ENCODE results near the gene KLHL5.

The KLHL5 gene

DNA sequence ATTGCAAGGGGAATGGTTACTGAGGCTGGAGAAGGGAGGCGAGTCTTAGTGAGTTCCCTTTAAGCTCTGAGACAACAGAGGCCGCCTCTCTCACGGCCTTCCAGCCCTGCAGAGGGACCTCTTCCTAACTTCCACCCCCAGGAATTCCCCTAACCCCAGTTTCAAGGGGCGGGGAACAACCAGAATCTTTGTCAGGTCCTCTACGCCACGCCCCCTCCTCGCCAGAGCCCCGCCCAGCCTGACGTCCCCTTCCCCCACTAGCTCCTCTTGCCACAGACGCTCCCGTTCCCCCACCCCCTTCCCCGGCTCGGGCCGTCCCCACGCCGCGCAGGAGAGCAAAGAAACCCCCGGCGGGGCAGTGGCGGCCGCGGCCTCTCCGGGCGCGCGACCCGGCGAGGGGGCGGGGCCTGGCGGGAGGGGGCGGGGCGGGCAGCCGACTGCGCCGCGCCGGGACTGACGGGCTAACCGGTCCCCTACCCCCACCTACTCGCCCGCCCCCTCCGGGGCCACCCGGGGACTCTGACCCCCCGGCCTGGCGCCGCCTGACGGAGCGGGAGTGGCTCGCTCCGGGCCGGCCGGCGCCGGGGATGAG, 17.6 kb upstream of the KLHL5 start:
- peak; percentile 16 for DNase-seq

DNA sequence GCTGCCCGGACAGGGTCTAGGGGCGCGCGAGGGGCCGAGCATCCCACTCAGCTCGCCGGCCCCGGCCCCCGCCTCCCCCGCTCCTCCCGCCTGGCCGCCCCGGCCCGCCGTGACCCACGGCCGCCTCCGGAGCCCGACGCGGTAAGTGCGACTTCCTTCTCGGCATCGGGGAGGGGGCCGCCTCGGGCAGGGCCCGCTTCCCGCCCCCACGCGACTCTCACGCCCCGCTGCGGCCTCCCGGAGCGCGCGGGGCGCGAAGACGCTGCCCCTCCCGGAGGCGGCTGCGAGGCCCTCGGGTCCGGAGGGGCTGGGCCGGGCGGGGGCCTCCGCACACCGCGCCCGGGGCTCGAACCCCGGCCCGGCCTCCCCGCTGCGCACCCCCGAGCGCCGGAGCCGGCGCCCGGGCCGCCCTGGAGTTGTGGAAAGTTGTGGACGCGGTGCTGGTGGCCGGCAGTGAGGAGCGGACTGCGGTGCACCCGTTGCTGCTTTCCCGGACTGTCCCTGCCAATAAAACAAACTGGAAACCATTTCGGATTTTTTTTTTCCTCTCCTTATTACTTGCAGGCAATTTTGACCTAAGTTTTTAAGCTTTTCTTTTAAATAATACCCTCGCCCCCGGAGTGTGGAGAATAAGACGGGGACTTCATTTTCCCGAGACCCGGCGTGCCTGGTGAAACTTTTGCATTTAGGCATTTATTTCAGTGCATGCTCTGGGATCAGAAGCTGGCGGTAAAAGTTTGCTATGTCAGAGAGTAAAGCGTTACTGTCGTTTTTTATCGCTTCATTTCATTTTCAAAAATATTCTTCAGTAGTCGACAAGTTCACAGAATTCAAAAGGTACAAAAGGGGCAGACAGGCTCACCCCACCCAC, 16.8 kb upstream of the KLHL5 start:
- no peak for DNase-seq

DNA sequence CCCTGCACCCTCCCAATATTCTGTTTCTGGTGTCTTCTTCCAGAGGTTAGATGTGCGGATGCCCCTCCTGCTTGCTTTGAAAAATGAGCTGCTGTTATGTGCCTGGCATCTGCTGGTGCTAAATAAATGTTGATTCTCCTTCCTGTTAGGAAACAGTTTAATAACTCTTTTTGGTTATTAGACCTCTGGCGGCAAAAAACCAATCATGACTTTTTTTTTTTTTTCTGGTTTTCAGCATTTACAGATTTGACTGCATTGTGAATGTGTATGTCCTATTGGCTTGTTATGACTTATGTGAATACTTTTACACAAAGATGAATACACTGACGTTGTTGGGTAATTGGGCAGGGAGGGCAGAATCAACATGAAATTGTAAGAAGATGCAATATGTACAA, 16.2 kb upstream of the KLHL5 start:
- DNase-seq = no peak

DNA sequence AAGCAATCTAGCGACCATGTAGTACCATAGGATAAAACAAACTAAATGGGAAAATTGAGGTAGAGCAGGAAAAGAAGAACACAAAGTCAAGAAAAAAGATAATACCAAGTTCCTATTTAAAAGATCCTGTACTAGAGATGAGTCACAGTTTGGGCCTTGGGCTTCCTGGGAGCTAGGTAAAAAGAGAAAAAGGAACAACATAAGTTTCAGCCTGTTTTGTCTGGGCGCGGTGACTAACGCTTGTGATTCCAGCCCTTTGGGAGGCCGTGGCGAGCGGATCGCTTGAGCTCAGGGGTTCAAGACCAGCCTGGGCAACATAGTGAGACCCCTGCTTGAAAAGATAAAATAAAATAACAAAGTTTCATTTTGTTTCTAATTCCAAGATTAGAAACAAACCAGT, 15.8 kb upstream of the KLHL5 start:
- no peak for DNase-seq

DNA sequence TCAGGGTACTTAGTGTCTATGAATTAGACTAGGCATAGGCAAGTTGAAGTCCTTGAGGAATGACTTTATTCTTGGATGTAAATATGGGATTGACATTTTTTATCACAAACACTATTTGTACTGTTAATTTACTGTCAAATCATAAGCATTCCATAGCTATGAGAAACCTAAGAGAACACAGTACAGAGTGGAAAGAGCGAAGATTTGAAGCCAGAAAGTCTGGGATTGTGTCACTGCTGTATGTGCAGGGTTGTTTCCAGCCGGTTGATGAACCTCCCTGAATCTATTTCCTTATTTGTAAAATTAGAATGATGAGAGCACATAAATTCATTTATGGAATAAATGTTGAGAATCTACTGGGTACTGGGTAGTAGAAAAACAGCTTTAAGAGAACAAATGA, 14.4 kb upstream of the KLHL5 start:
- DNase-seq = no peak

DNA sequence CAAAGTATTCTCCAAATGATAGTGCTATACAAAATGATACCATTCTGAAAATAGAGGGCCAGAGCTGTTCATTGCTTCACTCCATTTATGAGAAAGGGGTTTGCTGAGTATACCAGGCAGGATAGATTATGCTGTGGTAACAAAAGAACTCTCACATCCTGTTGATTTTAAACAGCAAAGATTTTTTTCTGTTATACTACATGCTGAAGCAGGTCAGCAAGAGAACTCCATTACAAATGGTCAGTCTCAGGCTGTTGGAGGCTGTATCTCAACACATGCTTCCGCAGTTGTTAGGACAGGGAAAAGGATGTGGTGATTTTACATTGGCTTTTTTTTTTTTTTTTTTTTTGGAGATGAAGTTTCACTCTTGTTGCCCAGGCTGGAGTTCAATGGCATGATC, 13.7 kb upstream of the KLHL5 start:
- DNase-seq = no peak

DNA sequence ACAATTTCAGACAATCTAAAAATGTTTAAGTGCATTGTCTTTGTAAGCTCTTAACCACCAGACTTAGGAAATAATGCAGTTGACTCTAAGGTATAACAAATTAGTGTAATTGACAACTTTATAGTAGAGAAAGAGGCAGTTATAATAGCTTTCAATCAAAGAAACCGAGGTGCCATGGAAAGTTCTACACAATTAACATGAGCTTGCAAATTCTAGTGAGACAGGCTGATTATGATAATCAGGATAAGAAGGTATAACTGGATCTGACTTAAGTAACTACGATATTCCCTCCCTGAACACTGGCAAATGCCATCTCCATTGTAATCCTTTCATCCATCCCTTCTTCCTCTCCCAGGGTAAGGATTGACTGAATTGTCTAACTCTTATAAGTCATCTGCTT, 11.4 kb upstream of the KLHL5 start:
- no peak for DNase-seq

DNA sequence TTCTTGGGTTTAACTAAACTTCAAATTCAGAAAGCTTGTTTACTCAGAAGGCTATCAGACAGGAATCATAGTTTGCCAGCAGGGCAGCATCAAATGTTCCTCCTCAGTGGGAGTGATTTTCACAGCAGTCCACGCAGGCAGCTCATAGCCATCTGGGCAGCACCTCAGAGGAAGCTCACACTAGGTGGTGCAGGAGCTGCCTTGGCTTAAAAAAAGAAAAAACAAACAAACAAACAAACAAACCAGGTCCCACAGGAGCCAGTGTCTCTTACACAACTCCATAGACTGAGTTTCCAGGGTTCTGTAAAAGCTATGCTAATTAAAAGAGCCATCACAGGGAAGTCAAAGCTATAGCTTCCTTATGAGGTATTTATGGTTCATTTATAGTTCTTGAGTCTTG, 10.5 kb upstream of the KLHL5 start:
- DNase-seq = no peak

DNA sequence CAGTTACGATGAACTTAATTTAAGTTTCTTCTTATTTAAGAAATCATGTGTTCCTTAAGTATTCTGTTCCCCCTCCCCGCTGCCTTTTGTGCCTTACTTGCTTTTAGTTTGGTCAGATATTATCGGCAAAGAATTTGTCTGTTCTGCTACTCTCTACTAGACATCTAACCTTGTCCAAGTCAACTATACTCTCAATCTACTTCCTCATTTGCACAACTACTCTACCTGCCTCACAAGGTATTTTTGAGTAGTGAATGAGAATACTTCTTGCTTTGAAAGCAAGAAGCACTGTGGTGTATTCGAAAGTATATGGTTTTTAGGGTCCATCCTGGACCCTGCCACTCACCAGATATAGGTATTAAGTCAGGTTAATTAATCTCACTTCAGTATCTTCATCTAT, 8.0 kb upstream of the KLHL5 start:
- DNase-seq = no peak

DNA sequence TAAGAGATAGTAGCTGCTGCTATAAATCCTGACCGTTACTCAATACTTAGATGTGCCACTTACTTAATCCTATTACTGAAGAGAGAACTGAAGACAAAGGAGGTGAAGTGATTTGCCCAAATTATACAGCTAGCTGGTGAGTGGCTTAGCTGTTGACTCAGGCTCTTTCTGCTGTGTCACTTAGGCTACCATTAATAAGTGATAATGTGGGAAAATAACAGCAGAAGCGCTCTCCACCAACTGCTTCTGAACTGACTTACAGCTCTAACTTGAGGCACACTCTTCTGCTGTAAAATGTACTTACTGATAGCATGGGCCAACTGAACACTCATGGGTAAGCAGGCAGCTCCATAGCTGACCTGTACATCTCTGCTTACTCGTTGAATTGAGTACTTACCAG, 7.5 kb upstream of the KLHL5 start:
- no peak for DNase-seq

DNA sequence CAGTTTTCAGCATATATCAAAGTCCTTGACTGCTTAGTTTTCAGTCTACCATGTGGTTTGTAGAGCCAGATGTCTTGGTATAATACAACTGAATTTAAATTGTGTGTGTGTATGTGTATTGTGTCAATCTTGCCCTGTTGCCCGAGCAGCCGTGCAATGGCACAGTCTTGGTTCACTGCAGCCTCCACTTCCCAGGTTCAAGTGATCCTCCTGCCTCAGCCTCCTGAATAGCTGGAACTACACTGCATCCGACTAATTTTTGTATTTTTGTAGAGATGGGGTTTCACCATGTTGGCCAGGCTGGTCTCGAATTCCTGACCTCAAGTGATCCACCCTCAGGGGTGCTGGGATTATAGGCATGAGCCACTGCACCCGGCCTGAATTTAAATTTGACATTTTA, 6.0 kb upstream of the KLHL5 start:
- no peak for DNase-seq

DNA sequence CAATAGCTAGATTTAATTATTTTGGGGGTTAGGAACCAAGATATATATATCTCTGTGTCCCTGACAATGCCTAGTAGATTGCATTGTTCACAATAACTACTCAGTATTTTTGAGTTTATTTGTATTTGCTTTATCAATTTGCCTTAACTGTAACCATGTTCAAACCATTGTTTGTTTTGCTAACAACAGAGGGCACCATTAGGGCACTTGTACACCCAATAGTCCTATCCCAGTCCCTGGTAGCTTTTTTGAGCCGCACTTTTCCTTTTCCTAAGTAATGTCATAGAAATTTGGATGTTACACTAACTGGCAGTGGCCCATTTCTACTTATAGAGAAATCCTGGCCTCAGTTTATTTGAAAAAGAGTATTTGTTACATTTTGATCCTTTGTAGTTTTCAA, 575 bp upstream of the KLHL5 start:
- no peak for DNase-seq

DNA sequence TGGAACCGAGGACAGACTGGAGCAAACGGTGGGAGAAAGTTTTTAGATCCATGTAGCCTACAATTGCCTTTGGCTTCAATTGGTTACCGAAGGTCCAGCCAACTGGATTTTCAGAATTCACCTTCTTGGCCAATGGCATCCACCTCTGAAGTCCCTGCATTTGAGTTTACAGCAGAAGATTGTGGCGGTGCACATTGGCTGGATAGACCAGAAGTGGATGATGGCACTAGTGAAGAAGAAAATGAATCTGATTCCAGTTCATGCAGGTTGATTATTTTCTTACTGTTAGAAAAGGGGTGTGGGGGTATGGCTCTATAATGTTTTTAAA, 702 bp downstream of the KLHL5 start:
- DNase-seq = no peak

DNA sequence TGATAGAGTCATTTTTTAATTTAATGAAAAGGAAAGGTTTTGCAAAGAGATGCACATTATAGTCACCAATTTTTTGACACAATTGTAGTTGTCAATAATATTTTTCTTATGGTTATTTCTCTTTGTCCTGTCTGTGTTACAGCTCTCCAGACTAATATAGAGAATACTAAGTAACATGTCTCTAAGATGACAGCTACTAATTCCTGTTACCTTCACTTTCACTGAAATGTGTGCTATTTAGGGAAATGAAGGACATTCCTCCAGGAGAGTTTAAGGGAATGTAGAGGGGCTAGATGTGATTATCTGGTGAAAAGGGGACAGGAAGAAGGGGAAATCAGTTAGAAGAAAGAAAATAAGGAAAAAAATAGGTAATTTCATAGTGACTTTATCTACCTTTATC, 1.4 kb downstream of the KLHL5 start:
- no peak for DNase-seq

DNA sequence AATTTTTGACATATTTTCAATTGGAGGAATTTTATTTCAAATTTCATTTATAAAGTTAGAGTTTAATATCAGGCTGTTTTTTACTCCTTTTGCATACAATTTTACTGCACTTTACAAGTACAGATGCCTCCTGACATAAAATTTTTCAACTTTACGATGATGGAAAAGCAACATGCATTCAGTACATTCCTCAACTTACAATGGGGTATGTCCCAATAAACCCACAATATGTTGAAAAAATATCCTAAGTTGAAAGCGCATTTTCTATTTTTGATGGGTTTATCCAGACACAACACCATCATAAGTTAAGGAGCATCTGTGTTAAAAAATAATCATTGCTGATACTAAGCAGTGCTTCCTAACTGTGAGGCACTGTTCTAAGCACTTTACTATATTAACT, 4.3 kb downstream of the KLHL5 start:
- no peak for DNase-seq

DNA sequence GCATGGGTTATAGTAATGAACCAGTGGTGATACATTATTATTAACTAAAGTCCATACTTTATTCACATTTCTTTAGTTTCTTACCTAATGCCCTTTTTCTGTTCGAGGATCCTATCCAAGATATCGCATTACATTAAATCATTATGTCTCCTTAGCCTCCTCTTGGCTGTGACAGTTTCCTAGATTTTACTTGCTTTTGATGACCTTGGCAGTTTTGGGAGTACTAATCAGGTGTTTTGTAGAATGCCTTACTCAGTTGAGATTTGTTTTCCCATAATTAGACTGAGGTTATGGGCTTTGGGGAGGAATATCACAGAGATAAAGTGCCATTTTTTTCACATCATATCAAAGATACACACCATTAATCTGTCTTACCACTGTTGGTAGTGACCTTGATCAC, 5.0 kb downstream of the KLHL5 start:
- DNase-seq = no peak

DNA sequence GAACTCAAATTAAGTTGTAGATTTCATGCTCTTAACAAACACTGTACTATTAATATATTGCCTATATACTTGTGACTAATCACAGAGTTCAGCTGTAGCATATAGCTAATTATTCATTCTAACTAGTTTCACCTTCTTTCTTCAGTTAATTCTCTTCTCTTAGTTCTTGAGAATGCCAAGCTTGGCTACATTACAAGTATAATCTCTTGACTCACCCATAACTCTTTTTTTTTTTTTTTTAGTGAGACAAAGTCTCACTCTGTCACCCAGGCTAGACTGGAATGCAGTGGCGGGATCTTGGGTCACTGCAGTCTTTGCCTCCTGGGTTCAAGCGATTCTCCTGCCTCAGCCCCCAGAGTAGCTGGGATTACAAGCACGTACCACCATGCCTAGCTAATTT, 5.4 kb downstream of the KLHL5 start:
- no peak for DNase-seq

DNA sequence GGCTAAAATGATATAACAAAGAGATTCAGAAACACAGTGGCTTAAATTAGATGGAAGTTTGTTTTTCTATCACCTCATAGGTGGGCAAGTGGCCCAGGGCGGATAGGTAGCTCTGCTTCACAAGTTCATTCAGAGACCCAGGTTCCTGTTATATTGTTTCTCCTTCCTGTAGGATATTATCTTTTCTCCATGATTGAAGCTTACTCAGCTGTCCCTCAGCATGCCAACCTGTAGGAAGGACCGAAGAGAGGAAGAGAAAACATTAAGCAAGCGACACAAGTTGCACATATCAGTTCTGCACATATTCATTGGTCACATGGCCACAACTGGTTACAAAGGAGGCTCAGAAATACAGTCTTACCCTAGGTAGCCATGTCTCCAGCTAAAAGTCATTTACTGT, 6.9 kb downstream of the KLHL5 start:
- DNase-seq = no peak

DNA sequence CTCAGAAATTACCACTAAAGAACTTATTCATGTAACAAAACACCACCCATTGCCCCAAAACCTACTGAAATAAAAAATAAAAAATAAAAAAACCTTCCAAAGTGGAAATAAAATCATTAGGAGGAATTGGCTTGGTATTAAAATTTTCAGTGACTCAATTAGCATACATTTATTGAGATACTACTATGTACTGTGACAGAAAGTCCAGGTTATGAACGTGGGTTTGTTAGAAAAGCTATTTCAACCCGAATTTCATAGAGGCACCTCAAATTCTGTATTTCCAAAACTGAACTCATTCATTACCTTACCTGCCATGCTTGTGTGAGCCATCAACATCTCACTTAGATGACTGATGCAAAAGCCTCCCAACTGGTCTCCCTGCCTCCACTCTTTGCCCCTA, 16.8 kb downstream of the KLHL5 start:
- no peak for DNase-seq

DNA sequence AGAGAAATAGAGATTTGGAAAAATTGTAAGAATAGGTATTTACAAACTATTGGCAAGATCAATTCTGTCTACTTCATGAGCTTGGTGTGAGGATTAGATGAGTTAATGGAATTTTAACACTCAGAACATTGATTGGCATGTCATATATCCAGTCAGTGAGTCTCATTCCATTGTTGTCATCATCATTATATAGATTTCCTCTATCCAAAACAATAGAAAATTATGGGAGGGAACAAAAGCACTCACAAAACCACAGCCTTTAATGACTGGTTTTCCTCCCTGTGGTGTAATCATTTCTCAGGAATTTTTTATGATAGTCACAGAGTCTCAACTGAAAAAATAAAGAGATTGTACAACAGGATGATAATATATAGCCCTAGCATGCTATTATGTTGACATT, 21.1 kb downstream of the KLHL5 start:
- DNase-seq = no peak

DNA sequence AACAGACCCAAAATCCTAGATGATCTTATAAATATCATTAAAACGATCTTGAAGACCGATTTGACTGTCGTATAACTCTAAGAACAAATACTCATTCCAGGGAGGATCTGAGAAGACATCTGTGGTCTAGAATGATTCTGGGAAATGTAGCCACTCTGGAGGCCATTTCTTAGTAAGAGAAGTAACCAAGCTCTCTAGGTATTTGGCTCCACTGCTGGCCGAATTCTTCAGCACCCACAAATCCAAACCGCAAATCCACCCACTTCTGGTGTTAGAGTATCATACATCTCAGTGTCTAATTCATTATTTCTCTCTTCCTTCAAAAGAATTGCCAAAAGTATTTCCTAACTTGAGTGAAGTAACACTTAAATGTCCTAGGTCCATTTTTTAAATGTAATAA, 23.9 kb downstream of the KLHL5 start:
- DNase-seq = no peak

DNA sequence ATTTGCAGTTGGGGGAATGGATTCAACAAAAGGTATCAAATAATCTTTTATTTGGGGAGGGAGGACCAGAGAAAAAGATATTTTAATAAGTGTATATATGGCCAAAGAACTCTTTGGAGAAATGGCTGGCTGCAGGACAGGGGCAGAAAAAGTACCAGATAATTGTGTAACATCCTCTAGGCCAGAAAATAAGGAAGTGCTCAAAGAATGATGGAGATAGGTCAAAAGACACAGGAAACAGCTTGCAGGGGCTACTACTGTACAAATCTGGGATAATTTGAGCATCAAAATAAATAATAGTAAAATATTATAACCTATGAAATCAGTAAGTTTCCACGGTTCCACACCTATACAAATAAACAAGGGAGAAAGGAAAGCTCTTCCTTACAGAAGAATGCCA, 34.8 kb downstream of the KLHL5 start:
- no peak for DNase-seq

DNA sequence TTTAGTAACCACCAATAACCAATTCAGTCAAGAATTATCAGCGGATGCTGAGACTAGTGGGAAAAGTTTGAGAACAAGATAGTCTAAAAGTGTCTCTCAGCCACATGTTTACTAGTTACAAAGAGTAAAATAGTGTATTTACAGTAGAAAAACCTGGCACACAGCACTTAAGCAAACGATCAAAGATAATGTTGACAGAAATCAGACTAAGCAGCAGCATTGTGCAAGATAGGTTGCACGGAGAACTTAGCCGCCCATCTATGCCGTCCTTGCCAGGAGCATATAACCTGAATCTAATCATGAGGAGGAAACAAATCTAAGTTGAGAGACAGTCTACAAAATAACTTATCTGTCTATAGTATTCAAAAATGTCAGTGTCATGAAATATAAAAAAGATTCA, 35.3 kb downstream of the KLHL5 start:
- no peak for DNase-seq

DNA sequence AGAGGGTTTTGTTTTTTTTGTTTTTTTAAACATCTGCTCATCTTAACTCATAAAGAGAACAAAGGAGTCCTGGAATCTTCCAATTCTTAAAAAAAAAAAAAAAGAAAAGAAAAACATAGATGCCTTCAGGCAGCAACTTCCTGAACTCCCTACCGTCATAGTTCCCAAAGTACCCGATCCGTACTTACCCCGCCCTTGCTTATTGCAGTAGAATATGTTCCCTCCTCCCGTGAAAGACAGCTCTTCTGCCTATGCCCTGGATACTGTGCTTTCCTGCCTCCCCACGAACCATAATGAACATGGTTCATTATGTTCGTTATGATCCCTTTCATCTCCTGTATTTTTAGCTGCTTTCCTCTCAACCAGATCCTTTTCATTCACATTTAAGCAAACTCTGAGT, 40.3 kb downstream of the KLHL5 start:
- DNase-seq = no peak

DNA sequence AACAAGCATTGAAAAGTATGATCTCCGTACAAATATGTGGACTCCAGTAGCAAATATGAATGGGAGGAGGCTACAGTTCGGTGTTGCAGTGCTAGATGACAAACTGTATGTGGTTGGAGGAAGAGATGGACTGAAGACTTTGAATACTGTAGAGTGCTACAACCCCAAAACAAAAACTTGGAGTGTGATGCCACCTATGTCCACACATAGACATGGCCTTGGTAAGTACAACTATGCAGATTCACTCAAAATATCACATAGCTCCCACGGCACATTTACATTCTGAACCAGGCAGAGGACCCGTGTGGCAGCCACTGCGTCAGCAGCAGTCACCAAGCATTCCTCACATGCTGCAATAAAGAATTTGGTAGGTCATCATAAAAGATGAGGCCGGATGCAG, 41.3 kb downstream of the KLHL5 start:
- no peak for DNase-seq
